ENCODE results near the gene PACRG. TPM values are rescaled to one million over a fixed set of nuclear protein-coding genes. Genes with fewer than 3 reads are reported as not detected.

Gene PACRG
- total RNA-seq, 1 donor from 2014 or later: 2.9 TPM

GRCh38 chr6:163327165-163327880 is 599.5 kb downstream of the PACRG start:
- no peak for DNase-seq (ENCODE audit: low read depth)

DNA sequence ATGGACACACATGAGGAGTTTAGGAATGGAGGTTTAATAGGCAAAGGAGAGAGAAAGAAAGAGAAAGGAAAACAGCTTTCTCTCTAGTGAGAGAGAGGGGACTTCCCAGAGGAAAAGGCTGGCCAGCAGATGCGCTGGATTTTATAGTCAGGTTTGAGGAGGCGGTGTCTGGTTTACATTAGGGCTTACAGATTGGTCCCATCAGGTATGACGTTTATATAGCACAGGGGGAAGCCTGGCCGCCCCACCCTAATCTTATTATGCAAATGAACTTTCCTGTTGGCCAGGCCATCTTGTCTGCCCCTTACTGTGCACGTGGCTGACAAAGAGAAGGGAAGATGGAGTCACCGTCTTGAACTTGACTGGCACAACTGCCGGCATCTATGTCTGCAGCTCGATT is 600.1 kb downstream of the PACRG start:
- DNase-seq (ENCODE audit: low read depth): no peak

- no peak for DNase-seq (ENCODE audit: low read depth)
Measured at GRCh38 chr6:163328411-163328810, 600.6 kb downstream of the PACRG start.

DNA sequence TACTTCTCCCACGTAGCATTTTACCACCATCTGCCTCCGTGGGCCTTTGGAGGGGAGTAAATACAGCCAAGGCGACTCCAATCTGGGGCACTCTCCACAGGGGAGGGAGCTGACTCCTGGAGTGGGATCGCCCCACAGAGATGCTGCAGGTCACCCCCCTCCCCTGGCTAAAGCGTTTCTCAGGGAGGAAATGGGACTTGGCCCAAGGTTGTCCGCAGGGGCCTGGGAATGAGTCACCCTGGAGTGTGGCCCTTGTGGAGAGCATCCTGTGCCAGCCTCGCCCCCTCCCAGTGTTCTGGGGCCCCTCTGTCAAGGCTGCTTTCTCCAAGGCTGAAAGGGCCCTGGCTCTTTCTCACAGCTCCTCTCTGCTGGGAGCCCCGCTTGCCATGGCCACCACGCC is 602.2 kb downstream of the PACRG start:
- DNase-seq (ENCODE audit: low read depth): no peak

DNA sequence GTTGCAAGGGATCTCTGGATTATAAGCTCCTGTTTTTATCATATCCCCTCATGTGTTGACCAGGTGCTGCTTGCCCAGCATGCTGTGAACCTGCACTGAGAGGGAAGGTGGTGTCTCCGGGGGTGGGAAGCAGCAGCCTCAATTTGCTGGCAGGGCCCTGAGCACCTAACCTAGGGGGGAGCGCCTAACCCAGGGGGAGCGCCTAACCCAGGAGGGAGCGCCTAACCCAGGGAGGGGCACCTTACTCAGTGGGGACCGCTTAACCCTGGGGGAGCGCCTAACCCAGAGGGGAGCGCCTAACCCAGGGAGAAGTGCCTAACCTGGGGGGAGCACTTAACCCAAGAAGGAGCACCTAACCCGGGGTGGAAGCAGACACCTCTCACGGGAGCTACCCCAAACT is 603.5 kb downstream of the PACRG start:
- DNase-seq (ENCODE audit: low read depth): no peak

DNA sequence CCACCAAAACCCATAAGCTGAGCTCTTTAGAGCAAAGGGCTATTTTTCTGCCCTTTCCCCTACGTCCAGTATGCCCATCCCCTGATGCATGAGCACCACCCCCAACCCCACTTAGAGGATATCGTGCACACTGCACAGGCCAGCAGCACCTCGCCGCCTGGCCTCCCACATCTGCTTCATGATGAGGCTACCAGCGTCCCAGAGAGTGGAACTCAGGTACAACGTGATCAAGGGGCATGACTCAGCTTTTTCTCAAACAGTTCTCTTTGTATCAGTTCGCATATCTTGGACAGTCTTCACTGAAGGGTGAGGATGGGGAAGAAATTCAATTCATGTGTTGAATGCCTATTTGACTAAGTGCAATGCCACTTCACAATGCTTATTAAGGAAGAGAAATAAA is 604.8 kb downstream of the PACRG start:
- no peak for DNase-seq (ENCODE audit: low read depth)

- no peak for DNase-seq (ENCODE audit: low read depth)
Measured at GRCh38 chr6:163333038-163333437, 605.3 kb downstream of the PACRG start.

- DNase-seq (ENCODE audit: low read depth): no peak
Measured at GRCh38 chr6:163333701-163334663, 606.2 kb downstream of the PACRG start.

DNA sequence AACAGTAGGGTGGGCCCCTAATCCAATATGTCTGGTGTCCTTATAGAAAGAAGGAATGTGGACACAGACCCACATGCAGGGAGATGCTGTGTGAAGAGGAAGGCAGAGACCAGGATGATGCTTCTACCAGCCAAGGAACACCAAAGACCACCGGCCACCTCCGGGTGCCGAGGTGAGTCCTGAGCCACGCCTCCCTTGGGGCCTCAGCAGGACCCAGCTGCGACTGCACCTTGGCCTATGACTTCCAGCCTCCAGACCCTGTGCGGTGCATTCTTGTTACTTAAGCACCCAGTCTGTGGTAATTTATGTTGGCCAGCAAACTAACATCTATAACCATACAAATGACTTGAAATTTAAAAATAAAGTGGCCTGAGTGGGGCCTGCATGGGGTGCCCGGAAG is 607.3 kb downstream of the PACRG start:
- DNase-seq (ENCODE audit: low read depth): no peak

DNA sequence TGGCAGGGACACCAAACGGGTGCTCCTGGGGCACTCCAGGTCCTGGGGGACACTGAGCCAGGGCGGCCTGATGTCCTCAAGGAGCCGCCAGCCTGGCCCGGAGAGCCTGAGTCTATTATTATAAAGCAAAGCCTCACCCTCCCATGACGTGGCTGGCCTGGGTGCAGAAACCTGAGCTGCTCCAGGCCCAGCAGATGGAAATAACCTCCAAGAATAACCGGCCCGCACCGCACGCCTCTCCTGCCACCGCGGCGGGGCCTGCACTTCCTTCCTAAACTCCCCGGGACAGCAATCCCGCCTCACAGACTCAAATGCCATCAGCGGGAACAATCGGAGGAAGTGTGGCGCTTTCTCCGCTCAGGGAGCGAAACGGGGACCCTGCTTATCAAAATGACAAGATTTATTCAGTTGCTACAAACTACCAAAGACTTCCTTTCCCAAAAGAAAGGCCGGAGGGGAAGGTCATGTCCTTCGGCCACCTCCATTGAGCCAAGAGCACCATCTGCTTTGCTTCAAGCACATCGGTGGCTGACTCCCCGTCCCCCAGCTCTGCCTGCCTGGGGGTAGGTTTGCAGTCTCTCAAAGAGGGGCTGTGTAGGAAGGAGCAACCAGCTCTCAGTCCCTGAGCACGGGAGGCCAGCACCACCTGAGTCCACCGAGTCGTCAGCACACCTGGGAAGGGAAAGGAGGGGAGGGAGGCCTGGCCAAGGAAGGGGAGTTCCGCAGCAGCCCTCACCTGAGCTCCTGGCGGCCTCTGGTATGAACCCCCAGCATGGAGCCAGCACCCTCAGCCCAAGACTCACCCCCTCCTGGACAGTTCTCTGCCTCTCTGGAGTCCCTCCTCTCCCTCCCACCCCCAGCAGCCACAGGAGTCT is 608.1 kb downstream of the PACRG start:
- DNase-seq (ENCODE audit: low read depth): peak; percentile 54

DNA sequence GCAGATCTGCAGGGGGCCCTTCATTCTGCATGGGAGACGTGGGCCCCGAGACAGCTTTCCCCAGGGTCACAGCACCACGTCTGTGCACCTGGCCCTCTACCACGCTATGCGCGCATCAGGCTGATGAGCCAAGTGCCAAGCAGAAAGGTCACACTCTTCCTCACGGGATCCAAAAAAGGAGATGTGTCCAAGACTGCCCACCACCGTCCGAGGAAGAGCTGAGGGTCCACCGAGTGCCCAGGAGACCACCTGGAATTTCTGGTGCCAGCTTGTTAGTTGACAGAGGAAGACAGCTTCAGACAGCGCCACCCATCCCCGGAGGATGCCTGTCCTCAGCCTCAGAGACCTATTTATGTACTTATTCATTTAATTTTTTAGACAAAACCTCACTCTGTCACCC is 609.2 kb downstream of the PACRG start:
- DNase-seq (ENCODE audit: low read depth): no peak

DNA sequence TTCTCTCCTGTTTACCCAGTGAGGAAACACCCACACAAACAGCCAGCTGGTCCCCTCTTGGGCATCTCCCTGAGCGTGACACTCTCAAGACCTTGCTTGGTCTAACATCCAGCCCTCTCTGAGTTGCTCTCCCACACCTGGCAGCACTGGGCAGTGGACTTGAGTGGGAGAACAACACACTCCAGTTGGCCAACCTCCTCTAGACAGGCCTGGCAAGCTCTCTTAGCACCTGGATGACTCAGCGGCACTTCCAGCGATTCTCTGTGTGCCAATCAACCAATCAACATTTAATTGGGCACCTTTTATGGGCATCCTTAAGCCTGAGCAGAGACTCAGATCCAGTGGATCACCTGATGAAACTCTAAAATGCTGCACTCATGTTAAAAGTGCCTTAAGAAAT is 610.2 kb downstream of the PACRG start:
- DNase-seq (ENCODE audit: low read depth): no peak

DNA sequence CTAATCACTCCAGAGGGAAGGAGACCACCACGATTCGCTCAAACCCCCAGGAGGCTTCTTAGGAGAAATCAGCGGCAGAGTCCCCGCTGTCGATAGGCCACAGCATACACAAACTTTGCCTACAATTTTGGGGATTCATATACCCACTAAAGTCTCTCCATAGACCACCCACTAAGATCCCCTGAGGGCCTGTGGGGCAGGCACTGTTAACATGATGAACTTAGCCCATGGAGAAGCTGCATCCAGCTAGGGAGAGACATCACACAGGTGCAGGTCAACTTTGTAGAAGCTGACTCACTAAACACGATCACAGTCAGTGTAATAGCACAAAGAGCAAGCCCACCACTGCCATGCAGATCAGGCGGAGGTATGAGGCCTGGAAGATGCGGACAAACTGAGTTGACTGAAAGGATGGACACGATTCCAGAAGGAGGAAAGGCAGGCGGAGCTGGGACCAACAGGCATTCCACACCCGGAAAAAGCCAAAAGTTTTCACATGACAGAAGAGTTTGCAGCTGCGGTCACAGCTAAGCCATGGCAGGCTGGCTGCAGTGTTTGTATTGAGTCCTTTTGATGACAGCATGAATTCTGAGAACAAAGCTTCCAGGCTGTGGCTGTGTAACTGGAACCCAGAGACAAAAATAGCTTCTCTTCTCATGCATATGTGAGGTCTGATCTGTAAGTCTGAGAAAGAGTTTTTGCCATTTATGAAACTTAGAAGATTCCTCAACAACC is 611.1 kb downstream of the PACRG start:
- DNase-seq (ENCODE audit: low read depth): peak; percentile 98

DNA sequence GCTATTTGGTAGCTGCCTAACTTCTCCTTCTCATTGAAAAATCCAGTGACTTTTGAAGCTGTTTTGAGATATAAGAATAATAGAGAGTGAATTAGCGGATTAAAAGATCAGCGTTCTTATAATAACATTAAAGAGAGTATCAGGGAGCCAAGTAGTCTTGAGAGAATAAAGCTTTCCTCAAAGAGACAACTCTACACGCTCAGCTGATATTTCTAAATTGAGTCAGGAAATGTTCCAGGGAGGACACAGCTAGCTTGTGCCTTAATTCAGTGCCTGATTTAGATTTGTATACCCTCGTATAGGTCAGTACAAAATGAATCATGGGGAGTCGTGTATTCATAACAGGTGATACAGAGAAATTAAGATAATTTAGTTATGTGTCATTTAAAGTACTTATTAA is 611.7 kb downstream of the PACRG start:
- no peak for DNase-seq (ENCODE audit: low read depth)

- DNase-seq (ENCODE audit: low read depth): no peak
Measured at GRCh38 chr6:163340201-163340887, 612.6 kb downstream of the PACRG start.

DNA sequence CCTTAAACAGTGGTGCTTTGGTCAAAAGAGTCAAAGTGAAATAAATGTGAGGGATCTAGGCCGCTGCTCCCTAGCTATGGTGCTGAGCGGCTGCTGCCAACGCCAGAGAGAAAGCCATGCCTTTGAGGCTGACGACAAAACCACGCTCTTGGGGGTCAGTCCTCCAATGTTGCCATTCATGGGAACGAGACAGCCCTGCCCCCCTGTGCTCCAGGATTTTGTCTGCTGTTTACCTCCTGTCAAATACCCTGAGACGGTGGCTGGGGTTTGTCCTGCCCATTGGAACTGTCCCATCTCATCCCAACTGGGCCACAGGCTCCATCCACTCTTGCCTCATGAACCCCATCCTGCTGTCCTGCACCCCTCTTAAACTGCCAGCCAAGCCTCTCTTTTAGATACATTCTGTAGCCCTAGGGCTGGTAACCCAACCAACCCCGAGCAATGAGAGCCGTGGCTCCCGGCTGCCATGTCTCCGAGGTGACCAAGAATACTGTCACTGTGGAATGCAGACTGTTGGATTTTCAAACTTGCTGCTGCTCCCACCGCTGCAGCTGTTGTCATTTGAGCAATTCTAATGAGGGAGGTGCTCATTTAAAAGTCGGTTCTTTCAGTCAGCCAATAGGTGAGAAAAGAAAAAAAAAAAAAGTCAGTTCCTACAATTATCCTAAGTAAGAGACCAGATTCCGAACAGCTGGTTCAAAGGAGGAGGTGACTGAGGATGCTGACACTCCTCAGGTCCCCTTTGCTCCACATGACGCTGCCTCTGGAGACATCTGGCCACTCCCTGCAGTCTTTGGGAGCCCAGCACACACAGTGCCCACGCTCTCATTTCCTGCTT is 613.7 kb downstream of the PACRG start:
- DNase-seq (ENCODE audit: low read depth): peak; percentile 86

- DNase-seq (ENCODE audit: low read depth): no peak
Measured at GRCh38 chr6:163342571-163343539, 615.1 kb downstream of the PACRG start.

GRCh38 chr6:163343609-163344008 is 615.8 kb downstream of the PACRG start:
- no peak for DNase-seq (ENCODE audit: low read depth)
